Colonic mucosa (tissue), 4 donors: ENCODE measurements around the gene MCCC1. TPM values are rescaled to one million over a fixed set of nuclear protein-coding genes. Genes with fewer than 3 reads are reported as not detected.

Source experiments
- DNase-seq: peaks from one replicate; pipeline ENCODE4 v3.0.0-alpha.2; 2020
- H3K27ac ChIP-seq: fragments of 200-600 bp; one replicate; pipeline ENCODE4 v1.8.0; 2021
- H3K27me3 ChIP-seq: fragments of 200-600 bp; one replicate; pipeline ENCODE4 v1.8.0; 2021
- H3K36me3 ChIP-seq: fragments of 200-600 bp; one replicate; pipeline ENCODE4 v1.8.0; 2021
- H3K4me1 ChIP-seq: fragments of 200-600 bp; one replicate; pipeline ENCODE4 v1.8.0; 2021; ENCODE audit warnings: mild to moderate bottlenecking
- H3K4me3 ChIP-seq: fragments of 200-600 bp; one replicate; pipeline ENCODE4 v1.8.0; 2021
- H3K9ac ChIP-seq, 2 donors: one replicate each; pipeline ENCODE4 v1.7.0; 2013; ENCODE audit warnings: control low read depth in 2 of 2, low read depth in 2 of 2, low read length in 2 of 2
- H3K9me3 ChIP-seq: fragments of 200-600 bp; one replicate; pipeline ENCODE4 v1.8.0; 2021
- CTCF ChIP-seq: fragments of 200-600 bp; IDR thresholded peaks from one replicate; pipeline ENCODE4 v1.8.0; 2022; ENCODE audit warnings: antibody characterized with exemption, mild to moderate bottlenecking
- intact Hi-C: fragments of 100-400 bp; cut with DNase I; formaldehyde crosslinking; loops from one replicate; pipeline ENCODE4 v1.14.1; 2022
- total RNA-seq, 2 donors: library from RNA; stranded (reverse); fragmentation: NEBNext Ultra II Directional in 1 of 2; extraction: Animal tissue kit (Norgen Biotek cat#: 25700) in 1 of 2; gene quantifications; one replicate each; pipeline ENCODE4 v1.2.1, GENCODE V29; 2021
- donor health status: healthy.
- donor health status: DM: no; HTN: no; CAD: no.
- donor health status: DM: no; HTN: no; CAD: no.

The MCCC1 gene
- total RNA-seq, 2 donors from 2014 or later = 24.9 to 27.2 TPM

GRCh38 chr3:182973047-182973446, 126.2 kb downstream of the MCCC1 start:
- no peak for TF ChIP-seq CTCF
- Histone ChIP-seq H3K4me3 (no peak overlapping the region), H3K4me1 (peaks cover 2% of the 10 kb centered on the region), H3K27me3 (no peaks in the 10 kb centered on the region), H3K27ac (no peak overlapping the region), H3K9ac (no peak overlapping the region), H3K36me3 (no peaks in the 10 kb centered on the region), H3K9me3 (no peaks in the 10 kb centered on the region)
- no peak for DNase-seq
- intact Hi-C loops = no loop called here

- Histone ChIP-seq H3K9ac (no peak overlapping the region), H3K9me3 (no peaks in the 10 kb centered on the region), H3K4me3 (no peak overlapping the region), H3K36me3 (no peaks in the 10 kb centered on the region), H3K27ac (no peak overlapping the region), H3K27me3 (no peaks in the 10 kb centered on the region), H3K4me1 (peaks cover 2% of the 10 kb centered on the region)
- no peak for TF ChIP-seq CTCF
- no peak for DNase-seq
- intact Hi-C loops = no loop called here
Observed at GRCh38 chr3:182972387-182972786, 126.9 kb downstream of the MCCC1 start.

- Histone ChIP-seq H3K4me3 (no peak overlapping the region), H3K27ac (no peak overlapping the region), H3K4me1 (peaks cover 2% of the 10 kb centered on the region), H3K9me3 (no peaks in the 10 kb centered on the region), H3K9ac (no peak overlapping the region), H3K27me3 (no peaks in the 10 kb centered on the region), H3K36me3 (no peaks in the 10 kb centered on the region)
- intact Hi-C loops = no loop called here
- DNase-seq = no peak
- no peak for TF ChIP-seq CTCF
Observed at GRCh38 chr3:182971637-182972036, 127.7 kb downstream of the MCCC1 start.

- no peak overlapping the region for H3K4me3 ChIP-seq
- no peak for DNase-seq
- peak overlapping the region in 1 of 2 donors; percentile 3 for H3K9ac ChIP-seq
- no peaks in the 10 kb centered on the region for H3K27me3 ChIP-seq
- H3K9me3 ChIP-seq = no peaks in the 10 kb centered on the region
- intact Hi-C loops = no loop called here
- TF ChIP-seq CTCF = no peak
- H3K4me1 ChIP-seq = peaks cover 2% of the 10 kb centered on the region
- no peaks in the 10 kb centered on the region for H3K36me3 ChIP-seq
- H3K27ac ChIP-seq = no peak overlapping the region
Observed at GRCh38 chr3:182970811-182971418, 128.4 kb downstream of the MCCC1 start.

- no peak overlapping the region for H3K9ac ChIP-seq
- peaks cover 2% of the 10 kb centered on the region for H3K4me1 ChIP-seq
- H3K27ac ChIP-seq = no peak overlapping the region
- intact Hi-C loops = no loop called here
- no peak for TF ChIP-seq CTCF
- no peaks in the 10 kb centered on the region for H3K27me3 ChIP-seq
- H3K4me3 ChIP-seq = no peak overlapping the region
- no peak for DNase-seq
- H3K36me3 ChIP-seq = no peaks in the 10 kb centered on the region
- no peaks in the 10 kb centered on the region for H3K9me3 ChIP-seq
Observed at GRCh38 chr3:182969853-182970252, 129.4 kb downstream of the MCCC1 start.
